ENCODE data around the gene CAPZB. TPM values are rescaled to one million over a fixed set of nuclear protein-coding genes. Genes with fewer than 3 reads are reported as not detected.
A peak's percentile ranks its signal among the peaks of the same experiment; 100 is the strongest.

CAPZB gene
- total RNA-seq, 1 donor from 2014 or later = 403 TPM

DNA sequence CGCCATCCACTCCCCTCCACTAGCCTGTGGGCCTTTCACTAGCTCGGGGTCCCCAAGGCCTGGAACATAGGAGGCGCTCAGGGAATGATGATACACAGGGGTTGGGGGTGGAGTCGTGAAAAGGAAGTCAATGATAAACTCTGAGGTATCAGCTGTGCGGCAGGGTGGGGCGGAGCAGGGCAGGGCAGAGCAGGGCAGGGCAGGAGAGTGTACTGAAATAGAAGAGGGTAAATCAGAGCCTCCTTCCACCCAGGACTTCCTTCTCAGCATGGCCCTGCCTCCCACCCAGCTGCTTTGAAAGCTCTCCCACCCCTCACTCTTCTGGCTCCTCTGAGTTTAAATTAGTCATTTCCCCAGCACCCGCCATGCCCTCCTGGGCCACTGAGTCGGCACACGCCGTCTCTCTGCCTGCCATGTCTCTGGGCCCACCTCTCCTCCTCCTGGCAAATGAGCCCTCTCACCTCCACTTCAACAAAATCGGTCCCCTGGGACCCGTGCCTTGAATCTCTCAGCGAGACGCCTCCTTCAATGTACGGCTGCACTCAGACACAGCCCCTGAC is 16.9 kb downstream of the CAPZB start:
- Mint-ChIP-seq H3K27me3 (ENCODE audit: unreplicated experiment) (no peaks in the 10 kb centered on the region), H3K27ac (ENCODE audit: unreplicated experiment) (peak overlapping the region; percentile 68), H3K36me3 (ENCODE audit: unreplicated experiment) (peaks cover 8% of the 10 kb centered on the region), H3K4me3 (ENCODE audit: unreplicated experiment) (no peak overlapping the region), H3K9me3 (ENCODE audit: unreplicated experiment) (no peaks in the 10 kb centered on the region), H3K4me1 (ENCODE audit: unreplicated experiment) (peaks cover 47% of the 10 kb centered on the region)
- no peak for DNase-seq (ENCODE audit: extremely low spot score, unreplicated experiment)
- TF ChIP-seq, protein P1, sequence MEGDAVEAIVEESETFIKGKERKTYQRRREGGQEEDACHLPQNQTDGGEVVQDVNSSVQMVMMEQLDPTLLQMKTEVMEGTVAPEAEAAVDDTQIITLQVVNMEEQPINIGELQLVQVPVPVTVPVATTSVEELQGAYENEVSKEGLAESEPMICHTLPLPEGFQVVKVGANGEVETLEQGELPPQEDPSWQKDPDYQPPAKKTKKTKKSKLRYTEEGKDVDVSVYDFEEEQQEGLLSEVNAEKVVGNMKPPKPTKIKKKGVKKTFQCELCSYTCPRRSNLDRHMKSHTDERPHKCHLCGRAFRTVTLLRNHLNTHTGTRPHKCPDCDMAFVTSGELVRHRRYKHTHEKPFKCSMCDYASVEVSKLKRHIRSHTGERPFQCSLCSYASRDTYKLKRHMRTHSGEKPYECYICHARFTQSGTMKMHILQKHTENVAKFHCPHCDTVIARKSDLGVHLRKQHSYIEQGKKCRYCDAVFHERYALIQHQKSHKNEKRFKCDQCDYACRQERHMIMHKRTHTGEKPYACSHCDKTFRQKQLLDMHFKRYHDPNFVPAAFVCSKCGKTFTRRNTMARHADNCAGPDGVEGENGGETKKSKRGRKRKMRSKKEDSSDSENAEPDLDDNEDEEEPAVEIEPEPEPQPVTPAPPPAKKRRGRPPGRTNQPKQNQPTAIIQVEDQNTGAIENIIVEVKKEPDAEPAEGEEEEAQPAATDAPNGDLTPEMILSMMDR (IDR thresholded peaks at IDR 0.05) = no peak

DNA sequence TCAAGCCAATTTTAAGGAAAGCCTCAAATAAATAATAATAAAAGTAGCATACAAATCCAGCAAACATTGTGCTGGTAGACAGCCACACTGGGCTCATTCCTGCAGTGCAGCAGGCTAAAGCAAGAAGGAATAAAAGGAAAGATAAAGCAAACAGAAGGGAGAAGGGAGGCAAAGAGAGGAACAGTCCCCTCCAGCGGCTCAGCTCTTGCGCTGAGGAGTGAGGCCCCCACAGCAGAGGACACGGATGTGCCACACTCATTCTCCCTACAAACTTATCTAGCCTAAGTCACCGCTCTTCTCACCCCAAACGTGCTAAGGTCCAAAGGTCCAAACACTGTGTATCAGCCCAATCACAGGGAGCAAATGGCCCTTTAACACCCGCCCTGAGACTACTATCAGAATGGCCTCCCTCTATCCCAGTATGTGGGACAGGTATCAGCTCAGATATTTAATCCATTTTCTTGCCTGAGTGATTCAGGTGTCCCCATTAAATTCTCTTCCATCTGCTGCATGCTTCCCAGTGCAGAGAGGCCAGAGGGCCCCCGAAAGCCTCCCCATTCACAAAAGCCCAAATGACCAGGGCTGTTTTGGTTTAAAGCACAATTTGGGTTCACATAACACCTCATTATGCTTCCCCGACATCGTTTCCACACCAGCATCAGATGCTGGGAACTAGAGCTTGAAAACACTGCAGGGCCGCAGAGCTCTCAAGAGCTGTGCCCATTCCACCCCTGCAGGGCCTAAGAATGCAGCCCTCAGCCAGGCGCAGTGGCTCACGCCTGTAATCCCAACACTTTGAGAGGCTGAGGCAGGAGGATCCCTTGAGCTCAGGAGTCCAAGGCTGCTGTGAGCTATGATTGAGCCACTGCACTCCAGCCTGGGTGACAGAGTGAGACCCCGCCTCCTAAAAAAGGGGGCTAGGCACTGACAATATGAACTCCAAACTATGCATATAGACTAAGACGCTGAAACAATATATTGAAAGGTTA is 17.8 kb downstream of the CAPZB start:
- Mint-ChIP-seq H3K27ac (ENCODE audit: unreplicated experiment) (peak overlapping the region; percentile 4), H3K4me3 (ENCODE audit: unreplicated experiment) (no peak overlapping the region), H3K36me3 (ENCODE audit: unreplicated experiment) (peaks cover 8% of the 10 kb centered on the region), H3K4me1 (ENCODE audit: unreplicated experiment) (peaks cover 47% of the 10 kb centered on the region), H3K27me3 (ENCODE audit: unreplicated experiment) (no peaks in the 10 kb centered on the region), H3K9me3 (ENCODE audit: unreplicated experiment) (no peaks in the 10 kb centered on the region)
- DNase-seq (ENCODE audit: extremely low spot score, unreplicated experiment) = no peak
- TF ChIP-seq, protein P1 (IDR thresholded peaks at IDR 0.05) = no peak

DNA sequence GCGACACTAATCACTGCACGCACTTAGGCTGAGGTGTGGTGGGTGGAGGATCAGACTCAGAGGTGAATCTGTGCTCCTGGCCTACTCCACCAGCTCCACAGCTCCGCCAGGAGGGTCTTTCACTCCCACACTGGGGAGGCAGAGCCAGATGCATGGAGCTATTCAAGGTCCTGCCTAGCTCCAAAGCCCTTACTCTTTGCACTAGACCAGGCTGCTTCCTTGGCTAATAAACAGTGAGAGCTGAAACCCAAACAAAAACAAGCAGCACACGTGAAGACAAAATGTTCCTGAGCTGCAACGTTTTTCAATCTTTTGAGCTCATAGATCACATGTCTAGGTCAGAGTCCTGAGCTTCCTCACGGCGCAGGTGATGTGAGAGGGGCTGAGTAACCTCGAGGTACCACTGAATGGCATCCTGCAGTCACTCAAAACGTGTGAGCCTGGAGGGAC is 19.2 kb downstream of the CAPZB start:
- Mint-ChIP-seq H3K27ac (ENCODE audit: unreplicated experiment) (peak overlapping the region; percentile 27), H3K4me3 (ENCODE audit: unreplicated experiment) (no peak overlapping the region), H3K27me3 (ENCODE audit: unreplicated experiment) (no peaks in the 10 kb centered on the region), H3K36me3 (ENCODE audit: unreplicated experiment) (peaks cover 5% of the 10 kb centered on the region), H3K4me1 (ENCODE audit: unreplicated experiment) (peaks cover 43% of the 10 kb centered on the region), H3K9me3 (ENCODE audit: unreplicated experiment) (no peaks in the 10 kb centered on the region)
- DNase-seq (ENCODE audit: extremely low spot score, unreplicated experiment) = no peak
- TF ChIP-seq, protein P1 (IDR thresholded peaks at IDR 0.05) = no peak

DNA sequence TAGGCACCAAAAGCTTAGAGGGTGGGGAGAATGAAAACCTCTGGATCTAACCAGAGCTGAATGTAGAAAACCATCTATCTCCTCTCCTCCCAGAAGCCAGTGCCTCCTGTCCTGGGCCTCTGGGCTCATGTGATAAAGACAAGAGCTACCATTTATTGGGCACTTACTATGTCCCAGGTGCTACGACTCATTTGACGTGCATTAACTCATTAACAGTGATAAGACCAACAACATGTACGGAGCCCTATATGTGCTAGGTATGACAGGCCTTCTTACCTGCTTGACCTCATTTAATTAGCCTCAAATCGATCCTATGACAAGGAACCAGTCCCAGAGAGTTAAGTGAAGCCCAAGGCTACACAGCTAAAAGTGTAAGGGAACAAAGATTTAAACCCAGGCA is 19.7 kb downstream of the CAPZB start:
- DNase-seq (ENCODE audit: extremely low spot score, unreplicated experiment) = no peak
- Mint-ChIP-seq H3K9me3 (ENCODE audit: unreplicated experiment) (no peaks in the 10 kb centered on the region), H3K4me3 (ENCODE audit: unreplicated experiment) (no peak overlapping the region), H3K36me3 (ENCODE audit: unreplicated experiment) (peaks cover 5% of the 10 kb centered on the region), H3K27ac (ENCODE audit: unreplicated experiment) (no peak overlapping the region), H3K27me3 (ENCODE audit: unreplicated experiment) (no peaks in the 10 kb centered on the region), H3K4me1 (ENCODE audit: unreplicated experiment) (peaks cover 45% of the 10 kb centered on the region)
- TF ChIP-seq, protein P1 (IDR thresholded peaks at IDR 0.05) = no peak

DNA sequence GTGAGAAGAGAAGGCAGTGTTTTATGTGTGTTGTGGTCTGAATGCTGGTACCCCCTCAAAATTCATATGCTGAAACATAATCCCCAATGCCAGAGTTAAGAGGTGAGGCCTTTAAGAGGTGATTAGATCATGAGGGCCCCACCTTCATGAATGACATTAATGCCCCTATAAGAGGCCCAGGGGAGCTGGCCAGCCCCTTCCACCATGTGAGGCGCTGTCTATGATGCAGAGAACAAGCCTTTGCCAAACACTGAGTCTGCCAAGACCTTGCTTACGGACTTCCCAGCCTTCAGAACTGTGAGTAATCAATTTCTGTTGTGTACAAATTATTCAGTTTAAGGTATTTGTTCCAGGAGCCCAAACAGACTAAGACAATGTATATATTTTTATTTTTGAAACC is 20.2 kb downstream of the CAPZB start:
- peaks cover 41% of the 10 kb centered on the region for H3K4me1 Mint-ChIP-seq (ENCODE audit: unreplicated experiment)
- TF ChIP-seq, protein P1 (IDR thresholded peaks at IDR 0.05) = no peak
- DNase-seq (ENCODE audit: extremely low spot score, unreplicated experiment) = no peak
- H3K27ac Mint-ChIP-seq (ENCODE audit: unreplicated experiment) = no peak overlapping the region
- no peaks in the 10 kb centered on the region for H3K27me3 Mint-ChIP-seq (ENCODE audit: unreplicated experiment)
- no peak overlapping the region for H3K4me3 Mint-ChIP-seq (ENCODE audit: unreplicated experiment)
- H3K9me3 Mint-ChIP-seq (ENCODE audit: unreplicated experiment) = no peaks in the 10 kb centered on the region
- peaks cover 3% of the 10 kb centered on the region for H3K36me3 Mint-ChIP-seq (ENCODE audit: unreplicated experiment)

All from osteocyte (in vitro differentiated cells).